ENCODE results near the gene LTBR.

Gene LTBR

GRCh38 chr12:6428326-6428725, 44.4 kb downstream of the LTBR start:
- no peak for FAIRE-seq

- FAIRE-seq: no peak
Measured at GRCh38 chr12:6430124-6430989, 46.4 kb downstream of the LTBR start.

GRCh38 chr12:6432991-6433390, 49.0 kb downstream of the LTBR start:
- no peak for FAIRE-seq

- no peak for FAIRE-seq
Measured at GRCh38 chr12:6434205-6435140, 50.5 kb downstream of the LTBR start.

GRCh38 chr12:6435961-6436715, 52.2 kb downstream of the LTBR start:
- no peak for FAIRE-seq

- no peak for FAIRE-seq
Measured at GRCh38 chr12:6437586-6437985, 53.6 kb downstream of the LTBR start.

GRCh38 chr12:6438345-6438744, 54.4 kb downstream of the LTBR start:
- FAIRE-seq: no peak

- no peak for FAIRE-seq
Measured at GRCh38 chr12:6440391-6440790, 56.4 kb downstream of the LTBR start.
